WI38 (cell line): ENCODE results near the gene OCA2.

Source experiments
- H3K4me3 ChIP-seq: 2 replicates; pipeline ENCODE4 v1.5.1; 2011; ENCODE audit warnings: low read depth, mild to moderate bottlenecking, control low read depth, low read length
- CTCF ChIP-seq: IDR thresholded peaks from 2 replicates; pipeline ENCODE4 v1.5.1; 2012; ENCODE audit warnings: low read depth, mild to moderate bottlenecking, control low read depth, low read length

OCA2 gene

GRCh38 chr15:27939246-27939645, 159.9 kb downstream of the OCA2 start:
- no peak overlapping the region for H3K4me3 ChIP-seq
- TF ChIP-seq CTCF, result no peak

- H3K4me3 ChIP-seq, result no peak overlapping the region
- TF ChIP-seq CTCF, result no peak
Observed at GRCh38 chr15:27937851-27938250, 161.3 kb downstream of the OCA2 start.

- no peak overlapping the region for H3K4me3 ChIP-seq
- no peak for TF ChIP-seq CTCF
Observed at GRCh38 chr15:27936164-27936563, 163.0 kb downstream of the OCA2 start.

GRCh38 chr15:27935328-27935727, 163.8 kb downstream of the OCA2 start:
- TF ChIP-seq CTCF, result no peak
- no peak overlapping the region for H3K4me3 ChIP-seq

GRCh38 chr15:27934782-27935181, 164.3 kb downstream of the OCA2 start:
- TF ChIP-seq CTCF, result no peak
- H3K4me3 ChIP-seq, result no peak overlapping the region

GRCh38 chr15:27933562-27933961, 165.6 kb downstream of the OCA2 start:
- H3K4me3 ChIP-seq, result no peak overlapping the region
- TF ChIP-seq CTCF, result no peak

GRCh38 chr15:27932600-27932999, 166.5 kb downstream of the OCA2 start:
- no peak overlapping the region for H3K4me3 ChIP-seq
- TF ChIP-seq CTCF, result no peak
